Keratinocyte (primary cell): ENCODE results near the gene GALNT9. TPM values are rescaled to one million over a fixed set of nuclear protein-coding genes. Genes with fewer than 3 reads are reported as not detected.

Source experiments
- DNase-seq: peaks from one replicate; pipeline ENCODE4 v3.0.0-alpha.2; 2011; ENCODE audit warnings: low read depth, missing footprints, low spot score
- FAIRE-seq: peaks from 2 replicates; lab custom pipeline; 2011; peaks lifted over from hg19 to GRCh38; lab: Jason Lieb, UNC
- H2AFZ ChIP-seq: 2 replicates; pipeline ENCODE4 v1.6.0; 2012; ENCODE audit warnings: low read length, control low read depth, inconsistent platforms; ENCODE audit not compliant: control insufficient read depth
- H3K27ac ChIP-seq: 2 replicates; pipeline ENCODE4 v1.5.1; 2011; ENCODE audit warnings: low read length; ENCODE audit not compliant: control insufficient read depth, insufficient read depth
- H3K27me3 ChIP-seq: 3 replicates; pipeline ENCODE4 v1.6.0; 2011; ENCODE audit warnings: low read length; ENCODE audit not compliant: control insufficient read depth, insufficient read depth; ENCODE audit errors: extremely low read depth
- H3K36me3 ChIP-seq, 2 experiments: 2 replicates in 1 of 2; 3 replicates in 1 of 2; pipeline ENCODE4 v1.5.1; 2011; ENCODE audit warnings: low read length in 2 of 2, mild to moderate bottlenecking in 1 of 2; ENCODE audit not compliant: control insufficient read depth in 2 of 2, insufficient read depth in 2 of 2; ENCODE audit errors: extremely low read depth in 1 of 2
- H3K4me1 ChIP-seq: 3 replicates; pipeline ENCODE4 v1.5.1; 2011; ENCODE audit warnings: low read length; ENCODE audit not compliant: control insufficient read depth, insufficient read depth; ENCODE audit errors: extremely low read depth
- H3K4me2 ChIP-seq: 3 replicates; pipeline ENCODE4 v1.6.0; 2011; ENCODE audit warnings: low read depth, low read length; ENCODE audit not compliant: control insufficient read depth, insufficient read depth; ENCODE audit errors: extremely low read depth
- H3K4me3 ChIP-seq, 3 experiments: fragments of 200-600 bp in 1 of 3; sonication (generic) in 1 of 3; 2 replicates in 2 of 3; 3 replicates in 1 of 3; pipeline ENCODE4 v1.5.1; 2011 to 2016; ENCODE audit warnings: low read length in 3 of 3, mild to moderate bottlenecking in 3 of 3, control low read depth in 2 of 3, inconsistent platforms in 1 of 3, low read depth in 1 of 3, mixed read lengths in 1 of 3, mixed run types in 1 of 3, moderate library complexity in 1 of 3; ENCODE audit not compliant: control insufficient read depth in 2 of 3, insufficient read depth in 2 of 3; ENCODE audit errors: extremely low read depth in 1 of 3
- H3K79me2 ChIP-seq: 2 replicates; pipeline ENCODE4 v1.6.0; 2012; ENCODE audit warnings: low read length; ENCODE audit not compliant: control insufficient read depth, insufficient read depth
- H3K9ac ChIP-seq: 3 replicates; pipeline ENCODE4 v1.6.0; 2011; ENCODE audit warnings: low read length; ENCODE audit not compliant: control insufficient read depth, insufficient read depth; ENCODE audit errors: extremely low read depth
- H3K9me1 ChIP-seq: 3 replicates; pipeline ENCODE4 v1.6.0; 2011; ENCODE audit warnings: low read length; ENCODE audit not compliant: control insufficient read depth, insufficient read depth; ENCODE audit errors: extremely low read depth
- H3K9me3 ChIP-seq: 2 replicates; pipeline ENCODE4 v1.5.1; 2012; ENCODE audit warnings: low read depth, low read length; ENCODE audit not compliant: control insufficient read depth
- H4K20me1 ChIP-seq: 3 replicates; pipeline ENCODE4 v1.6.0; 2011; ENCODE audit warnings: low read length; ENCODE audit not compliant: control insufficient read depth, insufficient read depth; ENCODE audit errors: extremely low read depth
- EZH2 ChIP-seq: IDR thresholded peaks from one replicate; pipeline ENCODE4 v1.6.1; 2012; ENCODE audit warnings: inconsistent platforms, mild to moderate bottlenecking, low read length, moderate library complexity
- dilution Hi-C: fragments of 300-500 bp; cut with MboI; formaldehyde crosslinking; loops from one replicate; pipeline ENCODE4 v1.7.0; 2020; ENCODE audit warnings: low sequenced_read_pairs; ENCODE audit not compliant: extremely low pct_ligation_motif_present
- polyA plus RNA-seq, 5 experiments: library from polyadenylated mRNA; depleted of rRNA in 3 of 5; stranded (reverse) in 3 of 5; stranded (forward) in 1 of 5; unstranded in 1 of 5; fragments of >200 nt; gene quantifications; 1 replicate in 1 of 5; 2 replicates in 3 of 5; 3 replicates in 1 of 5; pipeline versions ENCODE4 v1.2.1 to v1.2.3, GENCODE V29; 2011 to 2012; ENCODE audit warnings: missing spikeins in 2 of 5, low read depth in 1 of 5, low replicate concordance in 1 of 5
- TF ChIP-seq, protein P1 (sequence below), 3 experiments: IDR thresholded peaks in 1 of 3; conservative IDR thresholded peaks in 1 of 3; optimal IDR thresholded peaks in 1 of 3; 2 replicates in 2 of 3; 3 replicates in 1 of 3; pipeline versions ENCODE3 to v1.5.1; 2011; ENCODE audit warnings: low read length in 3 of 3, mild to moderate bottlenecking in 3 of 3, moderate library complexity in 2 of 3, control low read depth in 1 of 3, inconsistent platforms in 1 of 3; ENCODE audit not compliant: insufficient read depth in 2 of 3; ENCODE audit errors: extremely low read depth in 1 of 3

GALNT9 gene
- polyA plus RNA-seq, 1 donor (not counting 4 experiments of a cell fraction or from before 2014, with no cell fraction given): not detected

GRCh38 chr12:132316497-132317232, 12.7 kb downstream of the GALNT9 start:
- Histone ChIP-seq H2AFZ (no peak overlapping the region), H3K79me2 (no peaks in the 10 kb centered on the region), H3K4me2 (no peak overlapping the region), H3K36me3 (no peaks in the 10 kb centered on the region), H3K9me1 (no peaks in the 10 kb centered on the region), H3K27ac (no peak overlapping the region), H3K4me3 (no peak overlapping the region), H3K27me3 (no peaks in the 10 kb centered on the region), H3K9me3 (peaks cover 8% of the 10 kb centered on the region), H3K4me1 (no peaks in the 10 kb centered on the region), H4K20me1 (no peaks in the 10 kb centered on the region), H3K9ac (no peak overlapping the region)
- FAIRE-seq (no peak), DNase-seq (no peak)
- no peak for TF ChIP-seq EZH2
- TF ChIP-seq, protein P1, sequence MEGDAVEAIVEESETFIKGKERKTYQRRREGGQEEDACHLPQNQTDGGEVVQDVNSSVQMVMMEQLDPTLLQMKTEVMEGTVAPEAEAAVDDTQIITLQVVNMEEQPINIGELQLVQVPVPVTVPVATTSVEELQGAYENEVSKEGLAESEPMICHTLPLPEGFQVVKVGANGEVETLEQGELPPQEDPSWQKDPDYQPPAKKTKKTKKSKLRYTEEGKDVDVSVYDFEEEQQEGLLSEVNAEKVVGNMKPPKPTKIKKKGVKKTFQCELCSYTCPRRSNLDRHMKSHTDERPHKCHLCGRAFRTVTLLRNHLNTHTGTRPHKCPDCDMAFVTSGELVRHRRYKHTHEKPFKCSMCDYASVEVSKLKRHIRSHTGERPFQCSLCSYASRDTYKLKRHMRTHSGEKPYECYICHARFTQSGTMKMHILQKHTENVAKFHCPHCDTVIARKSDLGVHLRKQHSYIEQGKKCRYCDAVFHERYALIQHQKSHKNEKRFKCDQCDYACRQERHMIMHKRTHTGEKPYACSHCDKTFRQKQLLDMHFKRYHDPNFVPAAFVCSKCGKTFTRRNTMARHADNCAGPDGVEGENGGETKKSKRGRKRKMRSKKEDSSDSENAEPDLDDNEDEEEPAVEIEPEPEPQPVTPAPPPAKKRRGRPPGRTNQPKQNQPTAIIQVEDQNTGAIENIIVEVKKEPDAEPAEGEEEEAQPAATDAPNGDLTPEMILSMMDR (optimal IDR thresholded peaks at IDR 0.05 in 1 of 3, IDR thresholded peaks at IDR 0.05 in 1 of 3, conservative IDR thresholded peaks at IDR 0.05 in 1 of 3; ENCODE audit: extremely low read depth in 1 of 3, insufficient read depth in 2 of 3, low read length in 3 of 3): no peak
- dilution Hi-C loops: no loop called here

GRCh38 chr12:132315951-132316350, 13.4 kb downstream of the GALNT9 start:
- TF ChIP-seq, protein P1 (optimal IDR thresholded peaks at IDR 0.05 in 1 of 3, IDR thresholded peaks at IDR 0.05 in 1 of 3, conservative IDR thresholded peaks at IDR 0.05 in 1 of 3; ENCODE audit: extremely low read depth in 1 of 3, insufficient read depth in 2 of 3, low read length in 3 of 3): no peak
- TF ChIP-seq EZH2: no peak
- no peaks in the 10 kb centered on the region for H4K20me1 ChIP-seq
- H3K27ac ChIP-seq: no peak overlapping the region
- FAIRE-seq (no peak), DNase-seq (no peak)
- H3K4me2 ChIP-seq: no peak overlapping the region
- H3K27me3 ChIP-seq: no peaks in the 10 kb centered on the region
- dilution Hi-C loops: no loop called here
- H3K9me1 ChIP-seq: no peaks in the 10 kb centered on the region
- H3K4me1 ChIP-seq: no peaks in the 10 kb centered on the region
- no peaks in the 10 kb centered on the region for H3K79me2 ChIP-seq
- no peak overlapping the region for H3K9ac ChIP-seq
- no peak overlapping the region for H3K4me3 ChIP-seq
- no peaks in the 10 kb centered on the region for H3K36me3 ChIP-seq
- peaks cover 12% of the 10 kb centered on the region for H3K9me3 ChIP-seq
- H2AFZ ChIP-seq: no peak overlapping the region
